ENCODE results near the gene INSR. TPM values are rescaled to one million over a fixed set of nuclear protein-coding genes. Genes with fewer than 3 reads are reported as not detected.
A peak's percentile ranks its signal among the peaks of the same experiment; 100 is the strongest.

The INSR gene
- total and polyA plus RNA-seq, 8 donors, result 14.0 to 22.8 (median 18.2) TPM

DNA sequence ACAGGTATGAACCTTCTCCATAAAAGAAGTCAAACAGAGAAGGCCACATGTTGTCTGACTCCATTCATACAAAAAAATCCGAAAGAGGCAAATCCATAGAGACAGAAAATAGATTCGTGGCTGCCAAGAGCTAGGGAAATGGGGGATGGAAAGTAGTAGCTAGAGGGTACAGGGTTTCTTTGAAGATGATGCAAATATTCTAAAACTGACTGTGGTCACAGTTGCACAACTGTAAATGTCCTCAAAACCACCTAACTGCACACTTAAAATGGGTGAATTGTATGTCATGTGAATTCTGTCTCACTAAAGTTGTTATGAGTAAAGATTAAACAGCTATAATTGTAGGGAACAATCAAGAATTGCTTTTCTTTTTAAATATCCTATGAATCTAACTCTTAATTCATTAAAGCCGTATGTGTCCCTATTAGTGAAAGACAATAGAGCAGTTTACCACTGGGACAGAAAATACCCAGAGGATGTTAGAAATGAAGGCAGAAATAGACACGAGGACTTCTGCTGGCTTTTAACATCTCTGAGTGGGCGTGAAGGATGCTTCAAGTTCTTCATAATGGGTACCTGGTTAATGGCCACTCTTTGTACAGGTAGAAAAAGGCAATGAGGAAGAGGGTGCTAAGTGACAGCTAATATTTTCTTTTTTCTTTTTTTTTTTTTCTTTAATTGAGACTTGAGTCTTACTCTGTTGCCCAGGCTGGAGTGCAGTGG lies 21.2 kb downstream of the INSR start:
- DNase-seq, result no peak
- ATAC-seq, result peak; percentile 76
- TF ChIP-seq, protein P1, sequence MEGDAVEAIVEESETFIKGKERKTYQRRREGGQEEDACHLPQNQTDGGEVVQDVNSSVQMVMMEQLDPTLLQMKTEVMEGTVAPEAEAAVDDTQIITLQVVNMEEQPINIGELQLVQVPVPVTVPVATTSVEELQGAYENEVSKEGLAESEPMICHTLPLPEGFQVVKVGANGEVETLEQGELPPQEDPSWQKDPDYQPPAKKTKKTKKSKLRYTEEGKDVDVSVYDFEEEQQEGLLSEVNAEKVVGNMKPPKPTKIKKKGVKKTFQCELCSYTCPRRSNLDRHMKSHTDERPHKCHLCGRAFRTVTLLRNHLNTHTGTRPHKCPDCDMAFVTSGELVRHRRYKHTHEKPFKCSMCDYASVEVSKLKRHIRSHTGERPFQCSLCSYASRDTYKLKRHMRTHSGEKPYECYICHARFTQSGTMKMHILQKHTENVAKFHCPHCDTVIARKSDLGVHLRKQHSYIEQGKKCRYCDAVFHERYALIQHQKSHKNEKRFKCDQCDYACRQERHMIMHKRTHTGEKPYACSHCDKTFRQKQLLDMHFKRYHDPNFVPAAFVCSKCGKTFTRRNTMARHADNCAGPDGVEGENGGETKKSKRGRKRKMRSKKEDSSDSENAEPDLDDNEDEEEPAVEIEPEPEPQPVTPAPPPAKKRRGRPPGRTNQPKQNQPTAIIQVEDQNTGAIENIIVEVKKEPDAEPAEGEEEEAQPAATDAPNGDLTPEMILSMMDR (IDR thresholded peaks at IDR 0.05), result no peak
- Histone ChIP-seq H3K27ac (peak overlapping the region in 1 of 2 donors; percentile 28), H3K9me3 (no peaks in the 10 kb centered on the region), H3K27me3 (no peaks in the 10 kb centered on the region), H3K4me3 (no peak overlapping the region), H3K36me3 (no peaks in the 10 kb centered on the region), H3K4me1 (peaks cover 0 to 39% of the 10 kb centered on the region in 2 donors)
- intact Hi-C loops (cut with DNase I), result no loop called here

GRCh38 chr19:7268705-7269098 lies 25.5 kb downstream of the INSR start:
- intact Hi-C loops (cut with DNase I), result no loop called here
- ATAC-seq, result no peak
- TF ChIP-seq, protein P1 (IDR thresholded peaks at IDR 0.05), result no peak
- Histone ChIP-seq H3K4me1 (peaks cover 0 to 56% of the 10 kb centered on the region in 2 donors), H3K36me3 (peaks cover 0 to 8% of the 10 kb centered on the region in 2 donors), H3K4me3 (no peak overlapping the region), H3K27me3 (no peaks in the 10 kb centered on the region), H3K9me3 (no peaks in the 10 kb centered on the region), H3K27ac (peak overlapping the region in 1 of 2 donors; percentile 23)
- no peak for DNase-seq

DNA sequence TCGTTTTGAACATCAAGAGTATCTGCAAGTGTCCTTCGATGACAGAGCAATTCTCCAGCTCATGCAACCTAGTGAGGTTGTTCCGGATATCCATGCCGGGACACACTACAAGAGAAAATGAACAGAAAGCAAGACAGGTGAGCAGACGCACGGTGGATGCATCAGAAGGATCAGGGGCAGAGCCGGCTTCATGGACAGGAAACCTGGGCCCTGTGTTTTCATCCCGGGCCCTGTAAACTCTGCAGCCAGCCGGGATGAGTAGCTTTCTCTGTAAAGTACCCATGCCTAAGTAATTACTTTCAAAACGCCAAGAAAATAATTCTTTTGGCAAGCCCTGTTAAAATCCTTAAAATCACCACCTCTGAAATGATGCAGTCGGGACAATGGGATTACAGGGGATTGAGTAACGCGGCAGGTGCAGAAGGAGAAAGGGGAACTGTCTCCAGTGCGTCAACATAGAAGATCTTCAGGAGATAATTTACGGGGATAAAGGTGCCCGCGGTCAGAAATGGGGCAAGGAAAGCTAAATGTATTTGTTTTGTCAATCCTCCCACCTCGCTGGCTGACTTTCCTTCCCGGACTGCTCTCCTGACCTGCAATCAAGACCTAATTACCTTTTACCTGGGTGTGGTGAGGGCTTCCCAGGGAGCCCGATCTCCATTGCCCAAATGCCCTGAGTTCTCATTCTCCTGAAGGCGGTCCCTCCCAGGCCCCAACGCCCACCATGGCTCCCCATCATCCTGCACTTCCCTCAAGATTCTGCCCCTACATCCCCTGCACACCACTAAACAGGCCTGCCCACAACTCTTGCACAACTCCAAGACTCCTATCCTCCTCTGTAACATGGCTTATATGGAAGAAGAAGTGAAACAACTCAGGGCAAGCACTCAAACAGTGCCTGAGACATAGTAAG lies 26.2 kb downstream of the INSR start:
- DNase-seq, result peak in 1 of 4 donors; percentile 47
- ATAC-seq, result peak; percentile 45
- H3K27ac ChIP-seq, result peak overlapping the region in 1 of 2 donors; percentile 23
- H3K27me3 ChIP-seq, result no peaks in the 10 kb centered on the region
- TF ChIP-seq, protein P1 (IDR thresholded peaks at IDR 0.05), result no peak
- no peak overlapping the region for H3K4me3 ChIP-seq
- H3K36me3 ChIP-seq, result peaks cover 0 to 8% of the 10 kb centered on the region in 2 donors
- peaks cover 0 to 50% of the 10 kb centered on the region in 2 donors for H3K4me1 ChIP-seq
- H3K9me3 ChIP-seq, result no peaks in the 10 kb centered on the region
- intact Hi-C loops (cut with DNase I), result no loop called here

DNA sequence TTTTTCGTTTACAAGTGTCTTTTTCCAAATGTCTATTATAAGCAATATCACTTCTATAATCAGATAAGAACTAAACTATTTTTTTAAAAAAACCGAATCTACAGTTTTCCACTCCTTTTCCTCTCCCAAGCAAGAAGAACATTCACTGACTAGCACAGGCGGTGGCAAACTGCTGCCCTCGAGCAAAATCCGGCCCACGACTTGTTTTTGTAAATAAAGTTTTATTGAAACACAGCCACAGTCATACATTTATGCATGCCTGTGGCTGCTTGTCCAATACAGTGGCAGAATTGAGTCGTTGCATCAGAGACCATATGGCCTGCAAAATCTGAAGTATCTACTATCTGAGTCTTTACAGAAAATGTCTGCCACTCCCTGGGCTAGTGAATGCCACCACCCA lies 27.4 kb downstream of the INSR start:
- H3K27ac ChIP-seq, result no peak overlapping the region
- TF ChIP-seq, protein P1 (IDR thresholded peaks at IDR 0.05), result no peak
- ATAC-seq, result no peak
- intact Hi-C loops (cut with DNase I), result no loop called here
- no peaks in the 10 kb centered on the region for H3K9me3 ChIP-seq
- no peaks in the 10 kb centered on the region for H3K27me3 ChIP-seq
- no peak for DNase-seq
- H3K4me3 ChIP-seq, result no peak overlapping the region
- H3K36me3 ChIP-seq, result peaks cover 0 to 8% of the 10 kb centered on the region in 2 donors
- peaks cover 0 to 38% of the 10 kb centered on the region in 2 donors for H3K4me1 ChIP-seq

DNA sequence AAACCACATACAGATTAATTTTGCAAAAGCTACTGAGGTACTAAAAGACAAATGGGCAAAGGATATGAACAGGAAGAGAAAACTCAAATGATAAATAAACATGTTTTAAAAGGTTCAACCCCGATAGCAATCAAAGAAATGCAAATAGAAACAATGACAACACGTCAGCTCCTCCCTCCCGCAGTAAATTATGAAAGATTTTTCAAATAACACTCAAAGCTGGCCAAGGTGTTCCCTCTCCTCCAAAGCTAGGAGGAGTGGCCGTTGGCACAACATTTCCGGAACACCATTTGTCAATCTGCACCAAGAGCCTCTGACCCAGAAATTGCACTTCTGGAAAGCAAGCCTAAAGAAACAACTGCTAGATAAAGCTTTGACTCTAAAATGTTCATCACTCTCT lies 28.3 kb downstream of the INSR start:
- Histone ChIP-seq H3K9me3 (no peaks in the 10 kb centered on the region), H3K27ac (peak overlapping the region; percentile 60 to 70), H3K36me3 (peaks cover 0 to 8% of the 10 kb centered on the region in 2 donors), H3K4me3 (no peak overlapping the region), H3K27me3 (no peaks in the 10 kb centered on the region), H3K4me1 (peaks cover 0 to 31% of the 10 kb centered on the region in 2 donors)
- DNase-seq (peak in 1 of 4 donors; percentile 52), ATAC-seq (peak; percentile 86)
- TF ChIP-seq, protein P1 (IDR thresholded peaks at IDR 0.05), result no peak
- intact Hi-C loops (cut with DNase I), result no loop called here

Measured in left lung (tissue), 10 donors.